A673 (cell line): ENCODE measurements around the gene TBXAS1.

ENCODE experiments used
- CTCF ChIP-seq: fragments of 300-800, 200-600 bp; sonication (generic); conservative IDR thresholded peaks from 2 replicates; pipeline ENCODE4 v1.5.1; 2017; ENCODE audit warnings: low read depth, mild to moderate bottlenecking, antibody characterized with exemption, low read length, moderate library complexity, mixed read lengths
- EZH2 ChIP-seq: fragments of 200-600 bp; sonication (generic); IDR thresholded peaks from 2 replicates; pipeline ENCODE4 v1.6.1; 2017; ENCODE audit warnings: borderline replicate concordance, low read depth, mild to moderate bottlenecking, mixed read lengths, antibody characterized with exemption, low read length; ENCODE audit not compliant: poor library complexity, severe bottlenecking

GRCh38 chr7:140022582-140023211 lies 193.6 kb downstream of the TBXAS1 start:
- TF ChIP-seq CTCF (no peak), EZH2 (no peak)
